IMR-90 (cell line): ENCODE data around the gene TIGAR.

Source experiments
- BHLHE40 ChIP-seq: fragments of 150-350 bp; IDR thresholded peaks from 2 replicates; pipeline ENCODE4 v1.6.1; 2016; ENCODE audit warnings: mild to moderate bottlenecking, low read depth, low read length
- CTCF ChIP-seq: conservative IDR thresholded peaks from 2 replicates; pipeline ENCODE4 v1.5.1; 2012; ENCODE audit warnings: mild to moderate bottlenecking, low read depth, low read length, improper control_type of control experiment
- FOS ChIP-seq: fragments of 150-350 bp; IDR thresholded peaks from 2 replicates; pipeline ENCODE4 v1.6.1; 2016; ENCODE audit warnings: low read depth, low read length
- MAFK ChIP-seq: IDR thresholded peaks from 2 replicates; pipeline ENCODE4 v1.6.1; 2012; ENCODE audit warnings: low read depth, low read length, improper control_type of control experiment
- MAZ ChIP-seq: IDR thresholded peaks from 2 replicates; pipeline ENCODE4 v1.6.1; 2012; ENCODE audit warnings: low read depth, mild to moderate bottlenecking, low read length, improper control_type of control experiment, moderate library complexity, borderline replicate concordance
- MXI1 ChIP-seq: IDR thresholded peaks from 2 replicates; pipeline ENCODE4 v1.6.1; 2012; ENCODE audit warnings: low read depth, mild to moderate bottlenecking, low read length, moderate library complexity, borderline replicate concordance
- POLR2A ChIP-seq: IDR thresholded peaks from 2 replicates; pipeline ENCODE4 v1.6.1; 2012; ENCODE audit warnings: mild to moderate bottlenecking, low read depth, low read length
- RAD21 ChIP-seq: IDR thresholded peaks from 2 replicates; pipeline ENCODE4 v1.6.1; 2012; ENCODE audit warnings: low read length, improper control_type of control experiment
- RCOR1 ChIP-seq: IDR thresholded peaks from 2 replicates; pipeline ENCODE4 v1.6.1; 2012; ENCODE audit warnings: mild to moderate bottlenecking, low read length, improper control_type of control experiment; ENCODE audit not compliant: insufficient replicate concordance
- RFX5 ChIP-seq: IDR thresholded peaks from 2 replicates; pipeline ENCODE4 v1.8.0; 2012; ENCODE audit warnings: low read depth, mild to moderate bottlenecking, low read length, moderate library complexity
- SMC3 ChIP-seq: fragments of 150-350 bp; IDR thresholded peaks from 2 replicates; pipeline ENCODE4 v1.6.1; 2016; ENCODE audit warnings: low read depth, mild to moderate bottlenecking, antibody characterized with exemption, low read length, moderate library complexity

DNA sequence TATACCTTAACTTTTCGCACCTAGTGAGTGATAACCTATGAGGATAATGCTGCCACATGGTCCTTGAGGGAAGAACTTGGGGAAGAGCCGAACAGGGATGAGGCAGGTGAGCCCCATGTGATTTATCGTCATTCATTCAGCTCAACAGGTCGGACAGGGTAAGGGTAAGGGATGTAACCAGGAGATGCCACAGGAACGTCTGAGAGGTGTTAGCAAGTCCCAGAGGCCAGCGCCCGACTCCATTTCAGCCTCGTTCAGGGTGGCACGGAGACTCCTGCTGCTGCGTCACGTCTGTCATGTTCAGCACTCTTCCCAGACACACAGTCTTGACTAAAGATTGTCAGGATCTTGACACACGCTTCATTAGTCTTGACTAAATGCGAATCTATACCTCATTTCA, 23.4 kb upstream of the TIGAR start:
- TF ChIP-seq POLR2A (no peak), CTCF (no peak), RFX5 (no peak), RAD21 (no peak), FOS (no peak), MXI1 (no peak), MAZ (no peak), BHLHE40 (no peak), SMC3 (no peak), RCOR1 (no peak), MAFK (no peak)
